IMR-90 (cell line): ENCODE results near the gene OVCA2. TPM values are rescaled to one million over a fixed set of nuclear protein-coding genes. Genes with fewer than 3 reads are reported as not detected.

Experiments used
- CEBPB ChIP-seq: IDR thresholded peaks from 2 replicates; pipeline ENCODE4 v1.6.1; 2012; ENCODE audit warnings: low read depth, low read length, improper control_type of control experiment
- CHD1 ChIP-seq: IDR thresholded peaks from 2 replicates; pipeline ENCODE4 v1.6.1; 2012; ENCODE audit warnings: low read depth, low read length, improper control_type of control experiment
- ELK1 ChIP-seq: fragments of 150-350 bp; IDR thresholded peaks from 2 replicates; pipeline ENCODE4 v1.6.1; 2016; ENCODE audit warnings: low read depth, mild to moderate bottlenecking, low read length, moderate library complexity, borderline replicate concordance
- MAFK ChIP-seq: IDR thresholded peaks from 2 replicates; pipeline ENCODE4 v1.6.1; 2012; ENCODE audit warnings: low read depth, low read length, improper control_type of control experiment
- NFE2L2 ChIP-seq: fragments of 150-350 bp; IDR thresholded peaks from 2 replicates; pipeline ENCODE4 v1.6.1; 2016; ENCODE audit warnings: low read depth, mild to moderate bottlenecking, low read length
- RAD21 ChIP-seq: IDR thresholded peaks from 2 replicates; pipeline ENCODE4 v1.6.1; 2012; ENCODE audit warnings: low read length, improper control_type of control experiment
- polyA plus RNA-seq, 3 experiments: library from polyadenylated mRNA; depleted of rRNA; stranded (reverse); fragments of >200 nt; gene quantifications; 2 replicates each; pipeline ENCODE4 v1.2.3, GENCODE V29; 2012; ENCODE audit warnings: low replicate concordance in 1 of 3
- total RNA-seq: library from RNA; depleted of rRNA; stranded (reverse); fragments of >200 nt; gene quantifications from 2 replicates; pipeline ENCODE4 v1.2.3, GENCODE V29; 2012

OVCA2 gene
- total and polyA plus RNA-seq, 2 of the 4 experiments (the other 2 are of a cell fraction): 38.7 to 46.9 TPM

GRCh38 chr17:2084766-2085647, 43.2 kb downstream of the OVCA2 start (continued):
- TF ChIP-seq CHD1 (no peak), MAFK (no peak), ELK1 (no peak), NFE2L2 (no peak), RAD21 (no peak), CEBPB (peak; percentile 68; the same call in 1 of the 2 replicates)
